NCI-H187 (cell line): ENCODE measurements around the gene PDZRN3.

ENCODE experiments used
- DNase-seq, 2 experiments: peaks; one replicate each; lab custom pipeline; 2025; lab: John Stamatoyannopoulos, UW

The PDZRN3 gene

GRCh38 chr3:73419179-73419803, 205.4 kb downstream of the PDZRN3 start:
- DNase-seq = no peak

DNA sequence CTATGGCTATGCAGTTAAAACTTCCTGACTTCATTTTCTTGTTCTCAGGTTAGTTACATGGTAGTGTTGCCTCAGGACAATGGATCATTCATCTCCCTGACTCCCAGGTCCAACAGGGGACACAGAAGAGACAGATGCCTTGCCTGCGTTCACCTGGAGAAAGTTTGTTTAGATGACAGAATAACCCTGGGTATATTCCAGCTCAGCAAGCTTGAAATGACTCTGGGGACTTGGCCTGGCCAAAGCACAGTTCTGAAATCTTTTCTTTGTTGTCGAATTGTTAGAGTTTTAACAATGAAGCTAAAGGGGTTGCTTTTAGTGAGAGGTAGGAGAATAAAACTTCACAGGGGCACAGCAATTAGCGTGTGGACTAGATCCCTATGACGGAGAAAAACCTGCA, 206.1 kb downstream of the PDZRN3 start:
- no peak for DNase-seq

DNA sequence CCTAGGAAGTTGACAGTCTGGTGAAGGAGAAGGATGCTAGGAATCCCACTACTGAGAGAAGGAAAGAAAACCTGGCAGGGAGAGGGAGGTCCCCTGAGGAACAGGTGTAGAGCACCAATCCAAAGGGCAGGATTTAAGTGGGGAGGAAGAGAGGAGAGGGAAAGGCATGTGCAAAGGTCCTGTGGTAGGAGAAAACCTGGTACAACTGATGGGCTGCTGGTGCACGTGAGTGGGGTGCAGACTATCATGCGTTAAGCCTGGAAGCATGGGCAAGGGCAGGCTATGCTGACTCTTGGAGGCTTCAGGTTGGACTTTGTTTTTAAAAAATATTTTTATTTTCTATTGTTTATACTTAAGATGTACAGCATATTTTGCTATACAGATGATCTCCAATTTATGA, 209.6 kb downstream of the PDZRN3 start:
- DNase-seq = no peak

DNA sequence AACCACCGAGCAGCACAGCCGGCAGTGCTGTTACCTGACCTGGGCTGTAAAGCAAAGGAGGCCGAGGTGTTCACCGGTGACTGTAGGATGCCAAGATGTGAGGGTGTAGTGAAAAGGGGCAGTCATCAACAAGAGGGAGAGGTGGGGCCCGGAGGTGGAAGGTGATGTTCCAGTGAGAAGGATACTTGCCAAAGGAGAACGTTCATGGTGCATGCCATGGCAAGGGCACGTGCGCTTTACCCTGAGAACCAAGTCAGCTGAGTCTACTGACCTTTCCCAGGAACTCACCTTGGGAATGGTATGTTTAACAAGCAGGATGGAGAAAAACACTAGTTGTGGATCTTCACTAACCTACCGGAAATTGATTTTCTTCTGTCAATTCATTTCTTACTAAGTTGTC, 211.1 kb downstream of the PDZRN3 start:
- no peak for DNase-seq

- no peak for DNase-seq
Measured at GRCh38 chr3:73411993-73412392, 212.7 kb downstream of the PDZRN3 start.

- DNase-seq = no peak
Measured at GRCh38 chr3:73411545-73411944, 213.2 kb downstream of the PDZRN3 start.

DNA sequence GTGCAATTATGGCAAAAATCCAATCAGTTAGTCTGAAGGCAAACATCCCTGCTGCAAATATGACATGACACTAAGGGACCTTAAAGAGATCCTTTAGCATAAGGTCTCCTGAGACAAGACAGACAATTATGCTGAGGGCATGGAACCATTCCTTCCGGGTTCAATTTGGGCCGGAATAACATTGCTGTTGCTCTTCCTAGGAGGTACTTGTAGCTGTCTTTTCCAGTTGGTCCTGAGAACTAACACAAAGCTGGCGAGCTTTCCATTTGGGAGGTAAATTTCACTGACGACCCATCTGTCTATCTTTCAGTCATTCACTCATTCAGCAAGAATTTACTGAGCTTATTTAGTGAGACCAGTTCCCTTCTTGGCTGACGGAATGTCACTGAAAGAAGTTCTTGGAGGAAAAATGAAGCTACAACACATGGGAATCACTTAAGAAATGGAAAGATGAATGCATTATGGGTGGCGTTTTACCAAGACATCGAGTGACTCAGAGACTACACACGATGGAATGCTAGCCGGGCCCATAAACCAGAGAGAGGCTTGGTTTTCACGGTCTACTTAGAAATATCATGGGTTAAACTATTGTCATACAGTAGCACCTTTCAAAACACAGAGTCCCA, 215.5 kb downstream of the PDZRN3 start:
- DNase-seq = no peak

GRCh38 chr3:73408634-73409033, 216.1 kb downstream of the PDZRN3 start:
- DNase-seq = no peak

GRCh38 chr3:73407577-73407976, 217.2 kb downstream of the PDZRN3 start:
- no peak for DNase-seq

DNA sequence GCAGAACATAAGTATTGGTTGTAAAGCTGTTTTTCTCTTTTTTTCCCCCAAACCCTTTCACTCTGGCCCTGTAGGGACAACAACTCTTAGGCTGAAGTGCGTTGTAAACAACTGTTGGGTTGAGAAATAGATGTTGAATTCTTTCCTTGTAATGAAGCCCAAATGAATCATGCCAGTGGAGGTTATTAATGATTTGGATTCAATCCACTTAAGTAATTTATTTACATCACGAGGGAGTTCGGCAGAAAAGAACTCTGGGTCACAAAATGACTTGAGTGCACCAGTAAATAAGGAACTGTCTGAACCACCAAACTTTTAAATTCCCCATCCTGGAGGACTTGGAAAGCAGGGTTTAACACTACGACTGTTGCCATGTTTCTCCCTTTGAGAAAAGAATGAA, 218.9 kb downstream of the PDZRN3 start:
- no peak for DNase-seq

GRCh38 chr3:73405000-73405399, 219.7 kb downstream of the PDZRN3 start:
- DNase-seq = no peak

DNA sequence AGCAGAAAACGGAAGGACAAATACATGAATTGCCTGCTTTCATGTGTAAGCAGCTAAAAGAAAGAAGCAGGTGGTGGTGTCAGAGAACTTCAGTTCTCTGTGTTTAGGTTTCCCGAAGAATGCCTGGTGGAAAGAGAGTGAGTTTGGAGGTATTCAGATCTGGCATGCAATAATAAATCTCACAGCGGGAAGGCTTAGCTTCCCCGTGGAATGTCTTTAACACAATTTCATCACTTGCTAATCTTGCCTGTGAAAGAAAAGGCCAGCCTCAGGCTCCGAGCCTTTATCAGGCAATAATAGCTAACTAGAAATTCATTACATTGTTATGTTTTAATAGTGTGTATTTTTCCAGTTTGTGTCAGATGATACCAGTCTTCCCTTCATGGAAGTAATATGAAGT, 220.3 kb downstream of the PDZRN3 start:
- DNase-seq = no peak

GRCh38 chr3:73403444-73403843, 221.3 kb downstream of the PDZRN3 start:
- DNase-seq = no peak

- DNase-seq = no peak
Measured at GRCh38 chr3:73401616-73402279, 223.0 kb downstream of the PDZRN3 start.

- no peak for DNase-seq
Measured at GRCh38 chr3:73401059-73401458, 223.7 kb downstream of the PDZRN3 start.

GRCh38 chr3:73399666-73400253, 225.0 kb downstream of the PDZRN3 start:
- DNase-seq = no peak

DNA sequence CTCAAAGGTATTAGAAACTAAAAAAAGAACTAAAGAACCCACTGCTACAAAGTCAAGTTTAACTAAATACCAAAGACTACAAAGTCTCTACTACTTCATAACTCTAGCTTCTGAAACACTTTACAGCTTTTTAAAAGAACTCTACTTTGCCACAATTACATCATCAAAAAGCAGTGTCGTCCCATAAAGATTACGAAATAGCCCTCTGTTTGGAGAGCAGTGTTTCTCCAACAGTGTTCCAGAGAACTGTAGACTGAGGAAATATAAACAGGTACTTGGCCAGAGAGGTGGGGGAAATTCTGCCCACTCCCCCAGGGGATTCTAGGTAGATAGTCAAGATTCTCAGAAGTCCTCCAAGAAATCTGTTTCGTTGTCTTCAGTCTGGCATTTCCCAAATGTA, 225.6 kb downstream of the PDZRN3 start:
- no peak for DNase-seq

GRCh38 chr3:73398084-73398483, 226.7 kb downstream of the PDZRN3 start:
- DNase-seq = no peak

GRCh38 chr3:73394240-73394639, 230.5 kb downstream of the PDZRN3 start:
- DNase-seq = no peak

- DNase-seq = no peak
Measured at GRCh38 chr3:73393005-73393404, 231.7 kb downstream of the PDZRN3 start.

DNA sequence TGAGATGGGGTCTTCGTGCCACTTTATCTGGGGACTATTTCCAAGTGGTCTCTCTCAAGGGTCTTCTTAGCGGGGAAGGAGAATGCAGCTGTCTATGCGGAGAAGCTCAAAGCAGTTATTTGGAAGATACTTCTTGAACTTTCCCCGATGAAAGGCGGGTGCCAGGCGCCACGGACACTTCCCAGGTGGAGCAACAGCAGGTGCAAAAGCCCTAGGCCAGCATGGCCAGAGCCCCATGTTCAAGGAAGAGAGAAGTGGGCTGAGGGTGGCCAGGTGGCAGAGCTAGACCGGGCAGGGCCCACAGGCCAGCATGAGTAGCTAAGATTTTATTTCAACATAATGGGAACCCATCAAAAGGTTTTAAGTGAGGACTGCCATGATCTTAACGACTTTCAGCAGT, 232.8 kb downstream of the PDZRN3 start:
- DNase-seq = no peak

DNA sequence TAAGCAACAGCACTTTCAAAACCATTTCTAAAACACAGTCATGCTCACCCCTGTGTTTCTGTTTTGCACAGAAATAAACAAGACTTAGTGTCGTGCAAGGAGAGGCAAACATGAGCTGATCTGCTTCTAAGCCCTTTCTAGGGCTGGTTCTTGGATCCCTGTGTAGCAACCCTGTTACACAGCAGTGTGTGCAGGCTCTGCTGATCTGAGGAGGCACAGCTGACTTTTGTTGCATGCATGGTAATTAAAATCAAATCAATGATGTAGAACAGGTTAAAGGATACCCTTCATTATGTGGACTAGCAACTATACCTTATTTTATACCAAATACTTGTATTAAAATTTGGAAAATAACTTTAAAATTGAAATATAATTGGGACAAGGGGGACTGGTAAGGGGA, 234.8 kb downstream of the PDZRN3 start:
- no peak for DNase-seq

DNA sequence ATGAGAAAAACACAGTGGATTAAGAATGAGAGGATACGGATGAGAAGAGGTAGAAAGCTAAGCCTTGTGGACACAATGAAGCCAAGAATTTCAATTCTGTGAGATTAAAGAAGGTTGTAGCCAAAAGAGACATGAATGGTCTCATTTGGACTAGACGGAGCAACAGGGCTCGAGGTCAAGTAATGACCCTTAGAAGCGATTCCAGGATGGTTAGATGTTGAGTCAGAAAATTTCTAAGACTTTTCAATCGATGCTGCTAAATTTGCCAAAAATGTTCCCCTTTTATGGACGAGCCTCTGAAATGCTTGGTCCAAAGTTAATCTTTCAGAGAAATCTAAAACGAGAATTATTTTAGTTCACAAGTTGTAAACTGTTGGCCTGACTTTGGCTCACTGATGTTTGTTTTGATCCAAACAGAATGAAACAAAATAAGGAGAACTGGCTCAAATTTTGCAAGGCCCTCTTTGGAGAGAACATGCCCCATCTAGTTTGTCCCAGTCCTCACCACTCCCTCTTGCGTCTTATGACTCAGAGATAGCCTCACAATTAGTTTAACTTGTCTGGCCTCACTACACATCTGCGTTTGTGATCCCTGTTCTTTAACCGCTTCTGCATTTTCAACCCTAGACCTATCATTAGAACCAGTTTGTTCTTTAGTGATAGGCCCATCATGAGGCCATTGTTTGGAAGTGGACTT, 235.5 kb downstream of the PDZRN3 start:
- DNase-seq = no peak
